Right lung (tissue), 5 donors: ENCODE data around the gene LGR4. TPM values are rescaled to one million over a fixed set of nuclear protein-coding genes. Genes with fewer than 3 reads are reported as not detected.

ENCODE experiments used
- DNase-seq, 2 donors: peaks; one replicate each; pipeline ENCODE4 v3.0.0-alpha.2; 2013
- polyA plus RNA-seq, 5 donors: library from polyadenylated mRNA; unstranded; fragments of 120-200 nt; gene quantifications; one replicate each; pipeline versions ENCODE4 v1.2.1 to v1.2.3, GENCODE V29; 2013; ENCODE audit warnings: inconsistent platforms in 1 of 5, low replicate concordance in 1 of 5; ENCODE audit not compliant: insufficient read length in 5 of 5, insufficient read depth in 1 of 5

LGR4 gene
- polyA plus RNA-seq, 5 donors = 12.3 to 26.3 (median 21.4) TPM

DNA sequence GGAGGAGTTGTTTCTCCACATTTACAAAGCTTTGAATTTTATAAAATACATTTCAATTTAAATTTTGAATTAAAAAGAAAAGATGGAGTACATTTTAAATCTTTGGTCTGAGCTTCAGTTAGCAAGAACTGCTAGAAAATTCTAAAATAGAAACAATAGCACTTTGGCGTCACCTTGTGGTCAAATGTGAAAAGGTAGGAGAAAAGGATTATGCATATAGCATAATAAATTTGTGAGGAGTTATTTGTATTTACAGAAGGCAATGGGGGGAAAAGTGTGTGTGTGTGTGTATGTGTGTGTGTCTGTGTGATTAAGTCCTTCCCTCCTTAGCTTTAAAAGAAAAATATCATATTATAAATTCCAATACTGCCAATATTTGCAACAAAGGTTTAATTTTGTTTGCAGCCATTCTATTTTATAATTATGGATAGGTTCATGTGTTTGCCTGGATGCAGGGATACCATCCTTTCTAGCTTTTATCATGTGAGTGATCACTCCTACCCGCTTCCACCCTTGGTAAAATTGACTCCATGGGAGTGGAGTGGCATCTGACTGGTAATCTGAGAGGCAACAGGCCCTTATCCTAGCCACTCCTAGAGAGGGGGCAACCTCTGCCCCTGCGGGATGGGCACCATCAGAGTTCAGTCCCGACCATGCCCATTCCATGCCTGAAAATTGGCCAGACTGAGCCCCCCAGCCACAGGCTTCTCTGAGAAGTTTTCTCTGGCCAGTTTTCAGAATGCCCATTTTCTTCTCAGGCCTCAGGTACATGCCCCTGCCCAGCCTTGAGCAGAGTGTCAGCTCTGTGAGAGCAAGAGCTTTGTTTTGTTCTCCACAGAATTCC is 13.6 kb upstream of the LGR4 start:
- peak in 1 of 2 donors; percentile 64 for DNase-seq

DNA sequence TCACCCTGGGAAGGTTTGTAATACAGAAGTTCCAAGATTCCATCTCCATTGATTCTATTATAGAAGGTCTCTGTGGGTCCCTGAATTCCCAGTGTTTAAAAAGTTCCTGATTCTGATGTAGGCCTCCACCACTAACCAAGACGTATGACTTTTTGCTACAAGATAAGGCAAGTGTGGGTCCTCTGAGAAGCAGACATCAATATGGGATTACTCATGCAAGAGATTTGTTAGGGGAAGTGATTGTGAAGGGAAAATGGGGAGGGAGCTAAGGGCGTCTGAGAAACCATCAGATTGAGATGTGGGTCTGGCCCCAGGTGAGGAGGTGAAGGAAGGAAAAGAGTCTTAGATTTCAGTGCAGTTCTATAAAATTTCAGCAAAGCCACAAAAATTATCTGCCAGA is 10.2 kb upstream of the LGR4 start:
- no peak for DNase-seq

DNA sequence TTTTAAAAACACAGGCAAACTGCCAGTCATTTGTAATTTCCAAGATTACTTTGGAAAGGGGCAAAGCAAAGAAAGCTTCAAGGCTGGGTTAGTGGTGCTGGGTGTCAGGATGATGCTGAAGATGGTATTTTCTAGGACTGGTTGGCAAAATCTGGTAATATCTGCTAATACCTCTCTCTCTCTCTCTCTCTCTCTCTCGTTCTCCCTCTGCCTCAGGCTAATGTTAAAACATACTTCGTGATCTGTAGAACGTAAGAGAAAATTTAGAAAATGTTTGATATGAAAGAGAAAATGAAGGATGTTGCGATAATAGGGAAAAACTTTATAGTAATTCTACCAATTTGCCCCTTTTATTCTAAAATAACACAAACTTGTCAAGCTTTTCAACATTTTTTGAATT is 9.4 kb upstream of the LGR4 start:
- no peak for DNase-seq

DNA sequence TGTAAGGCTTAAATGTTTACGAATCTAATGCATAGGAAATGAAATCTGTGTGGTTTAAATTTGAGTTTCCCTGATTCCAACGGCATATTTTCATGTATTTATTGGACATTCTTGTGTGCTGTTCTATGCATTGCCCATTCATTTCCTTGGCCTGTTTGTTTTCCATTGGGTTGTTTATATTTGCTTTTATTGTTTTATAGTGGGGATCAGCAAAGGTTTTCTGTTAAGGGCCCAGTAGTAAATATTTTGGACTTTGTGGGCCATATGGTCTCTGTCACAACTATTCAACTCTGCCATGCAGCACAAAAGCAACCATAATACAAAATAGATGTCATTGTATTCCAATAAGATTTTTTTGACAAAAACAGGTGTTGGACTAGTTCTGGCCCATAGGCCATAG is 5.2 kb upstream of the LGR4 start:
- DNase-seq = no peak

DNA sequence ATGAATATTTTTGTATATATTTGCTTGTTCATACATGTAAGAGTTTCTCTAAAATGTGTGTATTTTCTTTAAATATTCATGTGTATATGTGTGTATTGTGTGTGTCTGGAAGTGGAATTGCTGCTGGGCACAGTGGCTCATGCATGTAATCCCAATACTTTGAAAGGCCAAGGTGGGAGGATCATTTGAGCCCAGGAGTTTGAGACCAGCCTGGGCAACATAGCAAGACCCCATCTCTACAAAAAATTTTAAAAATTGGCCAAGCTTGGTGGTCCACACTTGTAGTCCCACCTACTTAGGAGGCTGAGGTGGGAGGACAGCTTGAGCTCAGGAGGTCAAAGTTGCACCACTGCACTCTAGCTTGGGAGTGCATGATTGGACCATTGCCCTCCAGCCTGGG is 4.7 kb upstream of the LGR4 start:
- no peak for DNase-seq

GRCh38 chr11:27475622-27476021 is 3.0 kb upstream of the LGR4 start:
- no peak for DNase-seq

GRCh38 chr11:27473017-27473406 is 422 bp upstream of the LGR4 start:
- DNase-seq = no peak

- no peak for DNase-seq
Observed at GRCh38 chr11:27471589-27472397, 797 bp downstream of the LGR4 start.

GRCh38 chr11:27470826-27471588 is 1.6 kb downstream of the LGR4 start:
- no peak for DNase-seq

DNA sequence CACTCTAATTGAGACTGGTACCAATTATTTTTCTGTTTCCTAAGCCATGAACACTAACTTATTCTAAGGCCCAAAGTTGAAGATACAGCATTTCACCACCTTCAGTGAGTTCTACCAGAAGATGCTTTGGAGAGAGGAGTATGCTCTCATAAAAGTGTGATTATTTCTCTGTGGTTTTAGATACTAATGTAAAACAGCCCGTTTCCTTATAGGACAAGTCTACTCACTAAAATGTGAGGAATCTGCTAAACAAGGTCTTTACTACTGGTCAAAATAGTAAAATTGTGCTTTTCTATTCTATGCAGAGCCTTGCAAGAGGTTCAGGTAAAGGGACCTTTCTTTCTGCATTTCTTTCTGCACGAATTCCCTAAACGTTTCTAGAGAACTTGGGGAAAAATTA is 2.4 kb downstream of the LGR4 start:
- no peak for DNase-seq

DNA sequence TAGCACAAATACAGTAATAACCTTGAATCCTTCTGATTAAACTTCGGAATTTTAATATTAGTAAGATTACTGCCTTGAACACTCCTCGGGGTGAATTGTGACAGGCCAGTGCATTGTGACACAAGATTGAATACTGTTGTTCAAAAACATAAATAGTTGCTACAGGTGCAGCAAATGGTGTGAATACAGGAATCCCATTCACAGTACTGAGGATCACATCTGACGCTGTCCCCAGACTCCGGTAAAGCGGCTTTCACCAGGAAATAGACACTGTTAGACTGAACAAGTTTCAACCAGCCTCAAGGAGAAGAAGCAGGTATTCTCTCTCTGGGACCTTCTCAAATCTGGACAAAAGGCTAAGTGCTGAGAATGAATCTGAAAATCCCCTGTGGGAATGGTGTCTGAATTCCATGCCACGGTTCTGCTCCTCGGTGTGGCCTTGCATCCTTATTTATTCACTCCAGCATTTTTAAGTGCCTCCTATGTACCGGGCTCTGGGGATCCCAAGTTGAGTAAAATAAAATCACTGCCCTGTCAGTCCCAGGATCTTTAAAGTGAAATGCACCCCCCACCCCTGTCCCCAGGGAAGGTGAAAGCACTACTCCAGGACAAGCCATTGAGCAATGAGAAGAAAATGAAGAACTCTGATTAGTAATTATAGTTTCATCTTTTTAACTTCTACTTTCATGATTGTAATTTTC is 3.4 kb downstream of the LGR4 start:
- DNase-seq = no peak

DNA sequence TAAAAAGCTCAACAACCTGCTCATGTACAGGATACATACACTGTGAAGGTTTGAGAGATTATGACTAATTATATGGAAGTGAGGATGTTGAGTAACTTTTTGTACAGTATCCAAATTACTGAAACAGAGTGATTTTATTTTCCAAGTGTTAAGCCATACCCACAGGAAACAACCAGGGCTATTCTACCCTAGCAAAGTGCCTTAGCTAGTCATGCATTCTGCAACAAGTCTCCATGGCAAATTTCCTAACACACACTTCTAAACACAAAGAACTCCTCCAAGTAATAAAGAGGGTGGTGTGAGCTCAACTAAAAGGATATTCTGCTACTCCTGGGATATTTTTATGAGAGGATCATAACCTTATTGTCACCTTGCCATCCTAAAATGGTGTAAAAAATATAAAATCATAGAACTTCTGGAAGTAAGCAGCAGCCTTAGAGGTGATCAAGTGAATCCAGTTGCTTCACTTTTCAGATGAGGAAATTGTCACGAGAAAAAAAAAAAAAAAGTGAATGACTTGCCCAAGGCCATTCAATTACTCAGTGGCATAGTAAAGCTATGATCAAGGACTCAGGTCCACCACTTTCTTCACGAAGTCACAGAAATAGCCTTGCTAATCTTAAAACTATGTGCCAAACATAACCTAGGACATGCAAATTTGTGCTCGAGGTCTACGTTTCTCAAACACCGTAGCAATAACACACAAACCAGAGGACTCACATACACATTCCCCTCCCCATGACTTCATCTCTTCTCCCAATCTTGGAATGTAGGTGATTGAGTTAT is 4.2 kb downstream of the LGR4 start:
- DNase-seq = no peak

DNA sequence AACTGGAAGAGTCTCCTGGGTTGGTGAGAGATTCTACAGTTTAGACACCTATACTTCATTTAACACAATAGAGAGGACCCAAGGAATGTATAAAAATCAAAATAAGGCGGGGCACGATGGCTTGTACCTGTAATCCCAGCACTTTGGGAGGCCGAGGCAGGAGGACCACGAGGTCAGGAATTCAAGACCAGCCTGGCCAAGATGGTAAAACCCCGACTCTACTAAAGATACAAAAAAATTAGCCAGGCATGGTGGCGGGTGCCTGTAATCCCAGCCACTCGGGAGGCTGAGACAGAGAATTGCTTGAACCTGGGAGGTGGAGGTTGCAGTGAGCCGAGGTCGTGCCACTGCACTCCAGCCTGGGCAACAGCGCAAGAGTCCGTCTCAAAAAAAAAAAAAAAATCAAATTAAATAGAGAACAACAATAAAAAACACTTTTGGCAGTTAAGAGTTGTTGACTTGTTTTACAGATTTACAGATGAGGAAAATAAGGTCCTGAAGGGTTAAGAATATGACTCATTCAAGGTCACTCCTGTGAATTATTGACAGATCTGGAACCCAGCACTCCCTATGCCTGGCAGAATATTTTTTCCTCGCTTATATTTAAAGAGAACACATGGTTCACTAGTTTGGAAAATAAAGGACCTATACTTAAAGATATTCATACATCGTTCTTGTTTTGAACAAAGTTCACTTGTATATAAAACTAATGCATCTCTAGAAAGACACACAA is 5.2 kb downstream of the LGR4 start:
- DNase-seq = no peak

DNA sequence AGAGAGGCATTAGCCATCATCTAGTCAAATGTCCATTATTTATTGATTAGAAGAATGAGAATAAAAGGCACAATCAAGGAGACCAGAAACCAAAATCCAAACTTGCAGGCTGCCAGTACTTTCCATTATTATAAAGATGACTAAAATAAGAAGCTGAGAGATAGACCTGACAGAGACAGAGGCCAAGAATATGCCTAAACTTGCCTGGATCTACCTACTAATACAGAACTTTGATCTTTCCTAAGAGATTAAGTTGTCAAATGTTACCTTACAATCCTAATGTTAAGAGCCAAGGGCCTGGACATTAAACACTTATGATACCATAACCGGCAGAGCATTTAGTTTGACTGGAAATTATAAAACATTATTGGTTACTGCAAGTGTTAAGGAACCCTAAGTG is 6.2 kb downstream of the LGR4 start:
- no peak for DNase-seq

- DNase-seq = no peak
Observed at GRCh38 chr11:27465629-27466028, 7.0 kb downstream of the LGR4 start.

DNA sequence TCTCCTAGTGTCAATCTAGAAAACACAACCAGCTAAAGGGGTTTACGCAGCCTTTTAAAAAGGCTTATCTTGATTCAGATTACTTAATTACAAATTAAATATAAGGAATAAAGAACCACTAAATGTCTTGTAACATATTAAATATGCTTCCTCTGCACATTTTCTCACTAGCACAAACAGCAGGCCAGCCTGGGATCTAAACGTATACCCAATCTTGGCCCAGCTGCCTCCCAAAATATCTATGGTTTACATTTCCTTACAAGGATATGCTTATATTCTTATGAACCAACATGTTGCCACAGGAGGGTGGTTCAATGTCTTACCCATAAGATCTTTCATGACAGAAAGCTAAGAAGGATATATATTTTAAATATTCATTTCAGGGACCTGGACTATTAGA is 7.7 kb downstream of the LGR4 start:
- DNase-seq = no peak

- no peak for DNase-seq
Observed at GRCh38 chr11:27464289-27464696, 8.3 kb downstream of the LGR4 start.

DNA sequence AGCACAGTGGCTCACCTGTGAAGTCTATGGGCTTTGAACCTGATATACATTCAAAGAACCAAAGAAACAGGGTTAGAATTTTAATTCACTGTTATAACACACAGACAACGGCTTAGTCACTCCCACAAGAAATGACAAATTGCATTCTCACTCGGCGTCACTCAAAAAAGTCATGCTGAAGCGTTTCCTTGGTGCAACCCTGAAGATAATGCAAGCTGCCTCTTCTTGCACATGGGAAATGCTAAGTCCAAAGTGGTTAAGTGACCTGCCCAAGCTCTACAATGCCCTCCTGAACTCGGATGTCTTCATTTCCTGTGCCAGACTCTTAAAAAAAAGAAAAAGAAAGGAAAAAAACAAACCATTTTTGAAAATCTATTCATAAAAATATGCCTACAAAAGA is 10.0 kb downstream of the LGR4 start:
- DNase-seq = no peak

DNA sequence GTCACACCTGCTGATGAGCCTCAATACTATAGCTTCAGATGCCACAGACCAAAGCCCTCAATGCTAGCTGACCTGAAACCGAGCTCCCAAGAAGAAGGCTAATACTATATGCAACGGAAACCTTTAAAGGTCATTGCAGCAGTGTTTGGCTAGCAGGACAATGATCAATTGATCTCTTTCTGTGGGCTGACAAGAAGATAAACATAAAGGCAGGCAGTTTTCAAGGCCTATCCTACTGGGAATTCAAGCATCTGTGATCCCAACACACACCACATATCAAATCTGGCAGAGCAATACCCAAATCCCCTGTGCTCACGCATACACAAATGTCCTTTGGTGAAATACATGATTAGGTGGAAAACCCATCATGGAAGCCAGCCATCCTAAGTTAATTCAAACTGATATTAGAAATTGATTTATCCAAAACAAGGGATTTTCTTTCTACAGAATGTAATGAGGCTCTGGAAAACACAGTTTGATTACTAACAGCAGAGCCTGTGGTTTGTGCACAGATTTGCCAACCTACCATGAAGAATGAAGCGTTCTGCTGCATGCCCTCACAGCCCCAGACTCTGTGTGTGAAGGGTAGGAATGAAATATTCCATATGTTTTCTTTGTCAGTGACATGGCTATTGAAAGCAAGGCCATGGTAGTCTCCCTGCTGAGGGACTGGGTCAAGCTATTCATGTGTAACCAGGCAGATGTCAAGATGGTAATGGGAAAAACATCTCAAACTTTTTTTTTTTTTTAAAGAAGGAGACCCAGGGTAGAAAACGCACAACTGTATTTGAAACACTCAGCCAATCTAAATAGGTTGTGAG is 12.2 kb downstream of the LGR4 start:
- DNase-seq = no peak
